PFSK-1 (cell line): ENCODE data around the gene PLCXD3. TPM values are rescaled to one million over a fixed set of nuclear protein-coding genes. Genes with fewer than 3 reads are reported as not detected.

Source experiments
- FOXP2 ChIP-seq: optimal IDR thresholded peaks from 2 replicates; pipeline ENCODE3; 2011; ENCODE audit warnings: borderline replicate concordance, control low read depth, inconsistent platforms; ENCODE audit not compliant: insufficient read depth; ENCODE audit errors: extremely low read length, extremely low read depth
- POLR2AphosphoS5 ChIP-seq: IDR thresholded peaks from 2 replicates; pipeline ENCODE4 v1.6.1; 2012; ENCODE audit warnings: low read depth, mild to moderate bottlenecking, control low read depth, low read length, moderate library complexity
- REST ChIP-seq, 2 experiments: IDR thresholded peaks; 2 replicates each; pipeline versions ENCODE4 v1.6.1 to v1.8.0; 2011 to 2012; ENCODE audit warnings: low read depth in 2 of 2, low read length in 2 of 2, control low read depth in 1 of 2, inconsistent platforms in 1 of 2, mild to moderate bottlenecking in 1 of 2, moderate library complexity in 1 of 2; ENCODE audit not compliant: insufficient read depth in 1 of 2
- SIN3A ChIP-seq: IDR thresholded peaks from 2 replicates; pipeline ENCODE4 v1.6.1; 2012; ENCODE audit warnings: mild to moderate bottlenecking, low read length, moderate library complexity, borderline replicate concordance; ENCODE audit not compliant: insufficient read depth
- TAF1 ChIP-seq: IDR thresholded peaks from 2 replicates; pipeline ENCODE4 v1.6.1; 2012; ENCODE audit warnings: low read length, control low read depth, borderline replicate concordance; ENCODE audit not compliant: insufficient read depth
- polyA plus RNA-seq: library from polyadenylated mRNA; unstranded; fragments of >200 nt; gene quantifications from one replicate; pipeline ENCODE4 v1.2.1, GENCODE V29; 2012; ENCODE audit warnings: low read depth, missing spikeins; ENCODE audit not compliant: insufficient read length

Gene PLCXD3
- polyA plus RNA-seq = not detected

- TF ChIP-seq SIN3A = no peak
- TF ChIP-seq TAF1 = no peak
Measured at GRCh38 chr5:41510176-41510831, at the start of gene PLCXD3. Gene PLCXD3 (minus strand): TSS chr5:41510601. CDS start chr5:41510526, 75 bp downstream.

GRCh38 chr5:41559184-41559583 lies 48.8 kb upstream of the PLCXD3 start:
- no peak for TF ChIP-seq REST (IDR thresholded peaks at IDR 0.05; ENCODE audit: insufficient read depth in 1 of 2, low read depth in 2 of 2, low read length in 2 of 2)

- TF ChIP-seq POLR2AphosphoS5 (no peak), TAF1 (no peak), FOXP2 (no peak), SIN3A (no peak), REST (IDR thresholded peaks at IDR 0.05; ENCODE audit: insufficient read depth in 1 of 2, low read depth in 2 of 2, low read length in 2 of 2) (no peak)
Measured at GRCh38 chr5:41558295-41558694, 47.9 kb upstream of the PLCXD3 start.

DNA sequence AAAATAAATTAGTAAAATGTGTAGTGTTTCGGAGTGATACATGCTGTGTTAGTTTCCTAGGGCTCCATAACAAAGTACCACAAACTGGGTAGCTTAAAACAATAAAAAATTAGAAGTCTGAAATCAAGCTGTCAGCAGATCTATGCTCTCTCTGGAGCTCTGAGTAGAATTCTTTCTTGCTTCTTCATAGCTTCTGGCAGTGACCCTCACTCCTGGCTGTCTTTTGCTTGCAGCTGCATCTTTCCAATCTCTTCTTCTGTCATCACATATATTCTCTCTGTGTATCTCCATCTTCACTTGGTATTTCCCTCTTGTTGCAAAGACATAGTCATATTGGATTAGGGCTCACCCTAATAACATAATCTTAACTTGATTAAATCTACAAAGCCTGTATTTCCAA lies 37.6 kb upstream of the PLCXD3 start:
- no peak for TF ChIP-seq REST (IDR thresholded peaks at IDR 0.05; ENCODE audit: insufficient read depth in 1 of 2, low read depth in 2 of 2, low read length in 2 of 2)
- no peak for TF ChIP-seq TAF1

DNA sequence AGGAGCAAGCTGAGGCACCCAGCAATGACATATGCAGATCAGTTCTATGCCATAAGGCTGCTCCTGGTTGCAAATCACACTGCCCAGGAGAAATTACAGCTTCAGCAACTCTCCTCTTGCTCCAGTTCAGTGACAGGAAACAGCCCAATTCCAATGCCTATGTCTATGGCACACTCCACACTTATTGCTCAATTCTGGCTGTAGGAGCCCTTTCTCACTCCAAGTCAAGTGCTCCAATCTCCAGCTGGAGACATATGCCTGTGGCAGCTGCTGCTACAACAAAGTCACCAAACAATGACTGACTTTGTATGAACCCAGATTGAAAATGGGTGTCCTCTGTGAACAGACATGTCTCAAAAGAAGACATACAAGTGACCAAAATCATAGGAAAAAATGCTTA lies 31.8 kb upstream of the PLCXD3 start:
- TF ChIP-seq REST (IDR thresholded peaks at IDR 0.05; ENCODE audit: insufficient read depth in 1 of 2, low read depth in 2 of 2, low read length in 2 of 2) (no peak), TAF1 (no peak), SIN3A (no peak), POLR2AphosphoS5 (no peak), FOXP2 (no peak)

DNA sequence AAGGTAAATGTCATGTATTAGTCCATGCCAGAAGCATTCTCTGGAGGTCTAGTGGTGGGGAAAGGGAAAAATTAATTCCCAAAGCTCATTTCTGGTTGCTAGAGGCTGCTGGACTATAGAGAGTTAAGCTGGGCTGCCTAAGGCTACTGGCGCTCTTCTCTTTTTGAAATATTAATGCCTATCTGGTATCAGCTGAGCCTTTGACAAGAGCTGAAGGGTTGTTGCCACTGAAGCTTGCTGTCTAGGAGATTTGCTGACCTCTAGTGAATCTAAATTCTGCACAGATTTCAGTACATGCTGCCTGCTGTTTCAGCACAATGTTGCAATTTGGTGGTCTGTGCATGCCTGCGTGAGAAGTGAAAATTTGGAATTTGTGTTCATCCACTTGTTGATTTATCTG lies 29.1 kb upstream of the PLCXD3 start:
- no peak for TF ChIP-seq SIN3A
- TF ChIP-seq REST (IDR thresholded peaks at IDR 0.05; ENCODE audit: insufficient read depth in 1 of 2, low read depth in 2 of 2, low read length in 2 of 2) = no peak
- no peak for TF ChIP-seq FOXP2
- no peak for TF ChIP-seq TAF1
